Measurements from ENCODE around the gene KRTAP5-4.

DNA sequence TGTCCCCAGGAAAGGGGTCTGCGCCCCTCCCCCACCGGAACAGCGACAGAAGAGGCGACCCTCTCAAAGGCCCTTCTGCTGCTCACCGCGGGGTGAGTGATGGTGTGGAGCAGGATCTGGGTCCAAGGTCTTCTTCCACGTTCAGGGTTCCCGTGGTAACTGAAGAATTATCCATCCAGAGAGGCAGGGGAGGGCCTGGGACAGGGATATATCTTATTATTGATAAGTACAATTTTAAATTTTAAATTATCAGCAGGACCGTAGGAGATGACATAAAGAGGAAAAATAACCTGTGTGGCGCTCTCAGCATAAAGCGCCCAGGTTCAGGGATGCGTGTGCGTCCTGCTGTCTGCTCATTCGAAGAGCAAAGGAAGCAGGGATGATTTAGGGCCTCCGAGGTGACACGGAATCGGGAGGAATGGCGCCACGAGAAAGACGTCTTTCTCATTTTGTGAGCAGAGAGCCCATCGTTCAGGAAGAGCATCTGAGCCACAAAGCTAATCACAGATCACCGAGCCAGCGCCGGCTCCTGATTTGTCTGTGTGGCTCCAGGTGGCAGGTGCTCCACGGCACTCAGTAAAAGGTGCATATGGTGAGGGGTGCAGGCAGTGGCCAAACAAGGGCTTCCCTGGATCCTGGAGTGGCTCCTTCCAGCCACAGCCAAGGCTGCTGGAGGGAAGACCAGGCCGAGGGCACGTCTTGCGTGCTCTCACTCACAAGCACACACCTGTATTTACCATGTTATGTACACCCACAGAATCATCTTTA, 26.9 kb upstream of the KRTAP5-4 start:
- TF ChIP-seq, protein P1, sequence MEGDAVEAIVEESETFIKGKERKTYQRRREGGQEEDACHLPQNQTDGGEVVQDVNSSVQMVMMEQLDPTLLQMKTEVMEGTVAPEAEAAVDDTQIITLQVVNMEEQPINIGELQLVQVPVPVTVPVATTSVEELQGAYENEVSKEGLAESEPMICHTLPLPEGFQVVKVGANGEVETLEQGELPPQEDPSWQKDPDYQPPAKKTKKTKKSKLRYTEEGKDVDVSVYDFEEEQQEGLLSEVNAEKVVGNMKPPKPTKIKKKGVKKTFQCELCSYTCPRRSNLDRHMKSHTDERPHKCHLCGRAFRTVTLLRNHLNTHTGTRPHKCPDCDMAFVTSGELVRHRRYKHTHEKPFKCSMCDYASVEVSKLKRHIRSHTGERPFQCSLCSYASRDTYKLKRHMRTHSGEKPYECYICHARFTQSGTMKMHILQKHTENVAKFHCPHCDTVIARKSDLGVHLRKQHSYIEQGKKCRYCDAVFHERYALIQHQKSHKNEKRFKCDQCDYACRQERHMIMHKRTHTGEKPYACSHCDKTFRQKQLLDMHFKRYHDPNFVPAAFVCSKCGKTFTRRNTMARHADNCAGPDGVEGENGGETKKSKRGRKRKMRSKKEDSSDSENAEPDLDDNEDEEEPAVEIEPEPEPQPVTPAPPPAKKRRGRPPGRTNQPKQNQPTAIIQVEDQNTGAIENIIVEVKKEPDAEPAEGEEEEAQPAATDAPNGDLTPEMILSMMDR (conservative IDR thresholded peaks at IDR 0.05) = no peak
- TF ChIP-seq EZH2 (IDR thresholded peaks at IDR 0.05; ENCODE audit: low read depth) = no peak

Measured in PC-9 (cell line).